Activated CD8-positive, alpha-beta memory T cell treated with anti-CD3 and anti-CD28 coated beads for 1 hour (primary cell): ENCODE results near the gene VTN.

Source experiments
- DNase-seq, 2 donors: peaks; one replicate each; pipeline ENCODE4 v3.0.0-alpha.2; 2020; ENCODE audit warnings: low read depth in 1 of 2; ENCODE audit errors: extremely low read depth in 1 of 2

The VTN gene

DNA sequence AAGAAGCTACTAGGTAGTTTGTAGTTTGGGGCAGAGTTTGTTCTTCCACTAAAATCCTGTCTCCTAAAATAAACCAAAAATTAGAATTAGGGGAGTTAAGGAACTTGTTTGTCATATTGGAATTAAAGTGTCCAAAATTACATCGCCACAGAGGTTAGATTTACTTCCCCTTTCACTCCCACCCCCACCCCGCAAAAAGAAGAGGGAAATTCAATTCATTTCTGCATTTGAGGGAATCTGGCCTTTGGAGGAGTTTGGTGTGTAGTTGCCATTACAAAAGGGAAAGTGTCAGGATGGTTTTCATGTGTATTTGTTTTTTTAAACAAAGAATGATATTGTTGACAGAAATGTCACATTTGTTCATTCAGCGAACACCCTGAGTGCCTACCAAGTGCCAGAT lies 45.3 kb downstream of the VTN start:
- DNase-seq: no peak

DNA sequence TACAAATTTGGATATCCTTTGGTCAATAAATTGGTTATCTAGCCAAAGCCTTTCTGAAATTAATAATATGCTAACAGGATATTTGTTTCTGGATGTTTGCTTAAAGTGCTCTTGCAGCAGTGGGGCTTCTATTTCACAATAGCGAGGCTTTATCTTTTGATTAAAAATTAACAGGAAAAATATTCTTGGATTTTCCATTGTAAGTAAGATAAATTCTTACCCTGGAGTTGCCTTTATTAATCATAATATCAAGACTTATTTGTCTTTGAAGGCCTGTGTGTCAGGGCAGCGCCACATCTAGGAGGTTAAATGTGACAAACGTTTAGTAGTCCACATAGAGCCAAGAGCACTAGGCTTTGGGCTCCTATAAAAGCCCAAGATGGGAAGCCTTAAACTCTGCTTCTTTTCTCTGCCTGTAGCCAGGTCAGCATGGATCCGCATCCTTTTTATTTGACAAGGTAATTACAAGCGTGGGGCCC lies 45.8 kb downstream of the VTN start:
- DNase-seq: no peak

DNA sequence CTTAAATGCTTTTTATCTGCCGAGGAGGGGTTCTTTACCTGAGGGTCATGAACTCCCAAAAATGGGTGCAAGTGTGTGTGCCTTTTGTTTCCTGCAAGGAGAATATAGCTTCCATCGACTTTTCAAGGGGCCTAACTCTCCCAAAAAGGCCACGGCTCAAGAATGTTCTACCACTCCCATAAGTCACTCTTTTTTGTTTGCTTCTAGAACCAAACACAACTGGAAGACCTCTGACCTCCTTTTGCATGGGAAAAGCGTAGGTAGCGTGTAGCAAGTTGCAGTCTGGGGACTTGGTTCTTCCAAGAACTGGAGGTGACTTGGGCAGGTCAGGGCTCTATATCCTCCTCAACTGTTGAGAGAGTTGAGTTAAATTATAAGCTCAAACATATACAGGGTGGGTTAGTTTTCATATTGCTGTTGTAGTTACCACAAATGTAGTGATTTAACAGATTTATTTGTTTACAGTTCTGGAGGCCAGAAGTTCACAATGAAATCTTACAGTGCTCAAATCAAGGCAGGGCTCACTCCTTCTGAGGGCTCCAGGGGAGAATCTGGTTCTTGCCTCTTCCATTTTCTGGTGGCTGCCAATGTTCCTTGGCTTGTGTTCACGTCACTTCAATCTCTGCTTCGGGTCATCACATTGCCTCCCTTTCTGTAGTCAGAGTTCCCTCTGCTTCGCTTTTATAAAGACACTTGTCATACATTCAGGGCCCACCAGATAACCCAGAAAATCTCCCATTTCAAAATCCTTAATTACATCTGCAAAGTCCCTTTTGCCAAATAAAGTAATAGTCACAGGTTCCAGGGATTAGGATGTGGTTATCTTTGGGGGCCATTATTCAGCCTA lies 49.7 kb downstream of the VTN start:
- no peak for DNase-seq

DNA sequence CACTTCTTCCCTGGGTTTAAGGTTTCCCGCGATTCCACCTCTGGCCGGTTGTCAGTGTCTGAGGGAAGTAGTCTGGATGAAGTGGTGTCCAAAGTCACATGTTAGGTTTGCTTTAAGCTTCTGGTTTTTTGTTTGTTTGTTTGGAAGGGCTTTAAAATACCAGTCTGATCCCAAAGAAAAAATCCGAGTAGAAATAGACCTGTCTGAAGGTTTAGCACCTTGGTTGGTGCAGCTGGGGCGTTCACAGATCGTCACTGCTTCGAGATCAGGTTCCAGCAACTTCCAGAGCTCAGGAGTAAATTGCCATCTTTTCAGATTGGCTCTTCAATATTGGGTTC lies 50.5 kb downstream of the VTN start:
- DNase-seq: no peak

DNA sequence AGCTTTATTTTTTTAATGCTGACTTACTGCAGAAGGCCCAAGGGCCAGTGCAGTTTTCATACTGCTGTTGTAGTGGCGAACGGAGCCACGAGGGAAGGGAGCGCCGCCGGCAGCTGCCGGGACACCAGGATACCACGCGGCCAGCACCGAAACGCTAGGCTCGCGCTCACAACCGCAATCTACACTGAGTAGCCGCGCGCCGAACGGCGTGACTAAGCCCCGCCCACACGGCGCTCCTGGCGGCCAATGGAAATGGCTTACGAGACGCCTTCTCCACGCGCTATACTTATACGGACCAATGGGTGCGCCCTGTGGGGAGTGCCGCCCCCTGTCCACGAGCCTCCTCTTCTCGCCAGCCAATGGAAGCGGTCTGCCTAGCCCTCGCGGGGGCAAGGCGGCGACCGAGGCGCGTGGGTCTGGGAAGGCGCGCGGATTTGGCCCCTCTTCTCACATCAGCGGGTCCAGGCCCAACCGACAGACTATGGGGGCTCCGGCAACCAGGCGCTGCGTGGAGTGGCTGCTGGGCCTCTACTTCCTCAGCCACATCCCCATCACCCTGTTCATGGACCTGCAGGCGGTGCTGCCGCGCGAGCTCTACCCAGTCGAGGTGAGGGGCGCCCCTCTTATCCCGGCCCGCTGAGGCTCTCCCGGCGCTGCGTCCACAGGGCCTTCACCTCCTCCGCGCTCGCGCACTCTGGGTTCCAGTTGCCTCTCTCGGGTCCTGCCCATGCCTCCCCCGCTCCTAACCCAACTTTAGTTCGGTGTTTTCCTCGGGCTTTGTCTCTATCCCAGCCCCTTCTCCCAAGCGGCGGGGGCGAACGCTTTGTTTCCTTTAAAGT lies 51.1 kb downstream of the VTN start, which contains the start of gene TMEM97:
TMEM97 (plus strand) TSS at position 442 of the 839 bp plus-strand sequence; CDS start at position 482, 40 bp downstream.
- peak; percentile 79 to 89 for DNase-seq

DNA sequence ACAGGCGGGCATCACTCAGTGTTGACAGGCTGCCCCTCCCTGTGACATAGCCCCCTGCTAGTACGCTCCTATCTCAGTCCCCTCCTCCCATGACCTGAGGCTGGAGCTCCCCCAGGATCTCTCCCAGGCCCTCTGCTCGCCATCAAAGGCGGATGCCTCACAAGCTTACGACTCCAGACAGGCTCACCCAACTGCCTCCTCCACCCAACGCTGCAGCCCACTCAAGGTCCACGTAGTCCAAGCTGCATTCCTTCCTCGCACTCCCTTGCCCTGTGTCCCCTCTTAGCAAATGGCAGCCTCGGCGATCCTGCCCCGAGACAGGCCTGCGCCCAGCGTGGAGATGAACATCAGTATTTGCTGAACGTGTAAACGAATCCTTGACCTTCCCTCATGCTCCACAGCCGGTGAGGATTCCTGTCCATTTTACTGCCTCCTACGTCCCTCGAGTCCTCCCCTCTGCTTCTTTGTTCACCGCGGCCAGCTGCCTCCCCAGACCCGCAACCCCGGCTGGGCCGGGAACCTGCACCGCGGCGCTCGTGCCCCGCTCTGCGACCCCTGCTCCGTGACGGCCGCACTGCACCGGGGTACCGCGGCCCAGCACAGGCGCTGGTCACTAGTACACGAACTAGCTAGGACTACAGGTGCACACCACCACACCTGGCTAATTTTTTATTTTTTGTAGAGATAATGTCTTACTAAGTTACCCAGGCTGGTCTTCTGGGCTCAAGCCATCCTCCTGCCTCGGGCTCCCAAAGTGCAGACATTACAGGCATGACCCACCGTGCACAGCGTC lies 51.9 kb downstream of the VTN start:
- no peak for DNase-seq
